Astrocyte (in vitro differentiated cells and primary cell): Measurements from ENCODE around the gene ADGRB3.

Source experiments
- EZH2 ChIP-seq: IDR thresholded peaks from 2 replicates; pipeline ENCODE4 v1.6.1; 2012; ENCODE audit warnings: mild to moderate bottlenecking, low read length, inconsistent platforms; ENCODE audit not compliant: insufficient read depth
- TF ChIP-seq, protein P1 (sequence below): IDR thresholded peaks from 2 replicates; pipeline ENCODE4 v1.5.1; 2011; ENCODE audit warnings: low read depth, mild to moderate bottlenecking, inconsistent platforms, low read length, moderate library complexity; ENCODE audit not compliant: insufficient read depth

GRCh38 chr6:69303382-69303781 lies 668.3 kb downstream of the ADGRB3 start:
- TF ChIP-seq, protein P1, sequence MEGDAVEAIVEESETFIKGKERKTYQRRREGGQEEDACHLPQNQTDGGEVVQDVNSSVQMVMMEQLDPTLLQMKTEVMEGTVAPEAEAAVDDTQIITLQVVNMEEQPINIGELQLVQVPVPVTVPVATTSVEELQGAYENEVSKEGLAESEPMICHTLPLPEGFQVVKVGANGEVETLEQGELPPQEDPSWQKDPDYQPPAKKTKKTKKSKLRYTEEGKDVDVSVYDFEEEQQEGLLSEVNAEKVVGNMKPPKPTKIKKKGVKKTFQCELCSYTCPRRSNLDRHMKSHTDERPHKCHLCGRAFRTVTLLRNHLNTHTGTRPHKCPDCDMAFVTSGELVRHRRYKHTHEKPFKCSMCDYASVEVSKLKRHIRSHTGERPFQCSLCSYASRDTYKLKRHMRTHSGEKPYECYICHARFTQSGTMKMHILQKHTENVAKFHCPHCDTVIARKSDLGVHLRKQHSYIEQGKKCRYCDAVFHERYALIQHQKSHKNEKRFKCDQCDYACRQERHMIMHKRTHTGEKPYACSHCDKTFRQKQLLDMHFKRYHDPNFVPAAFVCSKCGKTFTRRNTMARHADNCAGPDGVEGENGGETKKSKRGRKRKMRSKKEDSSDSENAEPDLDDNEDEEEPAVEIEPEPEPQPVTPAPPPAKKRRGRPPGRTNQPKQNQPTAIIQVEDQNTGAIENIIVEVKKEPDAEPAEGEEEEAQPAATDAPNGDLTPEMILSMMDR, result no peak
- no peak for TF ChIP-seq EZH2
